ENCODE measurements around the gene CYP2W1.

Gene CYP2W1

GRCh38 chr7:967361-968082 is 15.5 kb upstream of the CYP2W1 start:
- DNase-seq: no peak

- no peak for DNase-seq
These were observed 14.5 kb upstream of the CYP2W1 start for GRCh38 chr7:968205-969105.

- no peak for DNase-seq
These were observed 13.6 kb upstream of the CYP2W1 start for GRCh38 chr7:969403-969802.

- DNase-seq: no peak
These were observed 12.2 kb upstream of the CYP2W1 start for GRCh38 chr7:970744-971143.

- no peak for DNase-seq
These were observed 10.9 kb upstream of the CYP2W1 start for GRCh38 chr7:972110-972509.

- no peak for DNase-seq
These were observed 10.2 kb upstream of the CYP2W1 start for GRCh38 chr7:972676-973309.

GRCh38 chr7:973312-973711 is 9.7 kb upstream of the CYP2W1 start:
- DNase-seq: no peak

- DNase-seq: no peak
These were observed 8.8 kb upstream of the CYP2W1 start for GRCh38 chr7:974172-974571.

GRCh38 chr7:974820-975681 is 7.9 kb upstream of the CYP2W1 start, which contains the start of gene COX19:
COX19 (minus strand) TSS chr7:975549; CDS start chr7:975509, 40 bp downstream.
- DNase-seq: peak; percentile 76

GRCh38 chr7:975702-976473 is 7.1 kb upstream of the CYP2W1 start:
- no peak for DNase-seq

- no peak for DNase-seq
These were observed 6.1 kb upstream of the CYP2W1 start for GRCh38 chr7:976901-977325.

- no peak for DNase-seq
These were observed 5.5 kb upstream of the CYP2W1 start for GRCh38 chr7:977326-978048.

- DNase-seq: no peak
These were observed 5.0 kb upstream of the CYP2W1 start for GRCh38 chr7:978049-978346.

- DNase-seq: no peak
These were observed 4.4 kb upstream of the CYP2W1 start for GRCh38 chr7:978416-979091.

GRCh38 chr7:979151-979550 is 3.8 kb upstream of the CYP2W1 start:
- DNase-seq: no peak

GRCh38 chr7:979886-980571 is 3.0 kb upstream of the CYP2W1 start:
- DNase-seq: no peak

GRCh38 chr7:981793-982510 is 1.0 kb upstream of the CYP2W1 start:
- peak; percentile 96 for DNase-seq

GRCh38 chr7:982511-983003 is 424 bp upstream of the CYP2W1 start:
- DNase-seq: no peak

- no peak for DNase-seq
These were observed 663 bp downstream of the CYP2W1 start for GRCh38 chr7:983616-984071.

Data from NCI-H1694 treated with DMSO at 0.1 percent for 48 hours (cell line).